ENCODE measurements around the gene TSPY9.
"Not testable (repeated sequence)": the region's sequence is repeated elsewhere in the genome, so short reads cannot be mapped to it uniquely, and the experiment has no call there.

Gene TSPY9, protein sequence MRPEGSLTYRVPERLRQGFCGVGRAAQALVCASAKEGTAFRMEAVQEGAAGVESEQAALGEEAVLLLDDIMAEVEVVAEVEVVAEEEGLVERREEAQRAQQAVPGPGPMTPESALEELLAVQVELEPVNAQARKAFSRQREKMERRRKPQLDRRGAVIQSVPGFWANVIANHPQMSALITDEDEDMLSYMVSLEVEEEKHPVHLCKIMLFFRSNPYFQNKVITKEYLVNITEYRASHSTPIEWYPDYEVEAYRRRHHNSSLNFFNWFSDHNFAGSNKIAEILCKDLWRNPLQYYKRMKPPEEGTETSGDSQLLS

DNA sequence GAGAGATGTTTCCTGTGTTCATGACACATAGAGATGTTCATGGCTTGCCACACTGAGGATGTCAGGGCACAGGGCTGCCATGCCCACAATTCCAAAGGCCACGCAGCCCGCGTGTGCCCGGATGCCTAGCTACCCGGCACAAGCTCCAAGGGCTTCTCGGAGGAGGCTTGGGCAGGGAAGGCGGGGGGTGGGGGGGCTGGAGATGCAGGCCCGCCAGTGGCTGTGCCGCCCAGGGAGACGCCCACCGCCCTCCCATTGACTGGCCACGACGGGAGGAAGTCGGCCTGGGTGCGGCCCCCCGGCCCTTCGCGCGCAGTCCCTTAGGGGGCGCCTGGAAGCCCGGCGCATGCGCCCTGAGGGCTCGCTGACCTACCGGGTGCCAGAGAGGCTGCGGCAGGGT lies at the start of gene TSPY9:
Gene TSPY9 (plus strand): TSS at position 301 of the 400 bp plus-strand sequence. CDS start 46 bp downstream, at position 347.
- FAIRE-seq; DNase-seq (ENCODE audit: extremely low spot score, insufficient read length, low read depth): not testable (repeated sequence)

DNA sequence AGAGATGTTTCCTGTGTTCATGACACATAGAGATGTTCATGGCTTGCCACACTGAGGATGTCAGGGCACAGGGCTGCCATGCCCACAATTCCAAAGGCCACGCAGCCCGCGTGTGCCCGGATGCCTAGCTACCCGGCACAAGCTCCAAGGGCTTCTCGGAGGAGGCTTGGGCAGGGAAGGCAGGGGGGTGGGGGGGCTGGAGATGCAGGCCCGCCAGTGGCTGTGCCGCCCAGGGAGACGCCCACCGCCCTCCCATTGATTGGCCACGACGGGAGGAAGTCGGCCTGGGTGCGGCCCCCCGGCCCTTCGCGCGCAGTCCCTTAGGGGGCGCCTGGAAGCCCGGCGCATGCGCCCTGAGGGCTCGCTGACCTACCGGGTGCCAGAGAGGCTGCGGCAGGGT lies 20.4 kb upstream of the TSPY9 start, which contains the start of gene TSPY1:
Gene TSPY1 (plus strand): TSS at position 301 of the 400 bp plus-strand sequence. CDS start 46 bp downstream, at position 347.
- FAIRE-seq; DNase-seq (ENCODE audit: extremely low spot score, insufficient read length, low read depth): not testable (repeated sequence)

DNA sequence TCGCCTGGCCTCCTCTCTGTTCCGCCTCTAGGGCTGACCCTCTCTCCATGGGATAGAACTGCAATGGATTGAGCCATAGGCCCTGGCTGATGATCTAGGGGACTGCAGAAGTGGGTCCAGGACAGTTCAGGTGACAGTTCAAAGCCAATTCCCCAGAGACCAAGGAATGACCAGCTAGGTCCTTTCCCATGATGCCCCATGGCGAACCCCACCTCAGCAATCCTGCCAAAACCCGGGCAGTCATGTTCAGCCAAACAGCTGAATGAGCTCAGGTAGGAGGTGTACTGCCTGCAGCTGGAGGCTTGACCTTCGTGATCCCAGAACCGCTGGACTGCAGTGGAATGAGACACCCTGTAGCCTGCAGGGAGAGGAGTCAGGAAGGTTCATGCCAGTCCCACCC lies 17.3 kb downstream of the TSPY9 start:
- not testable (repeated sequence) for FAIRE-seq

DNA sequence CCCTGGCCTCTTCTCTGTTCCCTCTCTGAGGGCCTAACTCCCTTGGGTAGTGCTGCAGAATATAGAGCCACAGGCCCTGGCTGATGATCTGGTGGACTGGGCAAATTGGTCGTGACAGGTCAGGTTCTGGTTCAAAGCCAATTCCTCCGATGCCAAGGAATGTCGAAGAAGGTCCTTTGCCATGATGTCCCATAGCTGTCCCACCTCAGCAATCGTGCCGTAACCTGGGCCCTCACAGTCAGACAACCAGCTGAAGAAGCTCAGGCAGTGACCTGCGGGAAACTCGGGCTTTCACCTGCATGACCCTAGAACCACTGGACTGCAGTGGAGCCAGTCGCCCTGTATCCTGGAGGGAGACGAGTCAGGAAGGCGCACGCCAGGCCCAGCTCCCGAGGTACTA lies 29.2 kb downstream of the TSPY9 start:
- DNase-seq (ENCODE audit: extremely low spot score, insufficient read length, low read depth); FAIRE-seq: not testable (repeated sequence)

More for the DNA sequence above, 17.3 kb downstream of the TSPY9 start:
- not testable (repeated sequence) for DNase-seq (ENCODE audit: extremely low spot score, insufficient read length, low read depth)

DNA sequence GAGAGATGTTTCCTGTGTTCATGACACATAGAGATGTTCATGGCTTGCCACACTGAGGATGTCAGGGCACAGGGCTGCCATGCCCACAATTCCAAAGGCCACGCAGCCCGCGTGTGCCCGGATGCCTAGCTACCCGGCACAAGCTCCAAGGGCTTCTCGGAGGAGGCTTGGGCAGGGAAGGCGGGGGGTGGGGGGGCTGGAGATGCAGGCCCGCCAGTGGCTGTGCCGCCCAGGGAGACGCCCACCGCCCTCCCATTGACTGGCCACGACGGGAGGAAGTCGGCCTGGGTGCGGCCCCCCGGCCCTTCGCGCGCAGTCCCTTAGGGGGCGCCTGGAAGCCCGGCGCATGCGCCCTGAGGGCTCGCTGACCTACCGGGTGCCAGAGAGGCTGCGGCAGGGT lies 40.5 kb downstream of the TSPY9 start, which contains the start of gene TSPY10:
Gene TSPY10 (plus strand): TSS at position 301 of the 400 bp plus-strand sequence. CDS start 46 bp downstream, at position 347.
- not testable (repeated sequence) for DNase-seq (ENCODE audit: extremely low spot score, insufficient read length, low read depth); FAIRE-seq

All from GM18507 (cell line).